ENCODE data around the gene USH2A.
"Not testable (repeated sequence)": the region's sequence is repeated elsewhere in the genome, so short reads cannot be mapped to it uniquely, and the experiment has no call there.

The USH2A gene

GRCh38 chr1:216028631-216029030, 394.6 kb downstream of the USH2A start:
- no peak for DNase-seq

DNA sequence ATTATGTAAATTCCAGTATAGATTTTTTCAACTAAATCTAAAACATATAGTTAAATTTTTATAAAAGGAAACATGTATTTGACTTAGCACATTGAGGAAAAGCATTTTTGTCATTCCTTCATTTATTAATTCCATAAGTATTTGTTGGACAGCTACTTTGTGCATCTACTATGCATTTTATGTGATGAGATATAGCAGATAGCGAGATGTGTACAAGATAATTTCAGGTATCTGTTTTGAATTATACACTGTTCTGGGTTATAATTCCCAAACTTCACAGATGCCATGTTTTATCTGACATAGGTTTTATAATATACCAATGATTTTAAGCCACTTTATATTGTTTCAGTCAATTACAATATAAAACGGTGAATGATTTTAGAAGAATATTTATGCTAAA, 398.7 kb downstream of the USH2A start:
- no peak for DNase-seq

- no peak for DNase-seq
Observed at GRCh38 chr1:216020743-216021345, 402.4 kb downstream of the USH2A start.

DNA sequence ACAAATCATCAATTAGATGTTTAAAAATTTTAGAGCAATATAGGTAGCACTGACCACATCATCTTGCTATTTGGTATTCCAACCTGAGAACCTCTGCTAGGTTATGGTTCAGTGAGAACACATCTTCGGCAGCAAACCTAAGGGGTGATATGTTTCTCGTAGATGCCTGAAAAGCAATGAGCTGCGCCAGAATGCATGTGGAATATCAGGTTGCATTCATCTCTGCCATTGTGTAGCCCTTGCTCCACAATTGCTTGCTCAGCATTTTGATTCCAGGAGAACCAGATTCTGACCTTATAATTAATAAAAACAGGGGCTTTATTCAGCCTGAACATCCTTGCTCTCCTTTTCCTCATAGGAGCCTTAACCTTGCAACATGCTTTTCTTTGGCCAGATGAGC, 408.1 kb downstream of the USH2A start:
- DNase-seq = no peak

GRCh38 chr1:216014086-216014485, 409.2 kb downstream of the USH2A start:
- no peak for DNase-seq

GRCh38 chr1:216009456-216009855, 413.8 kb downstream of the USH2A start:
- DNase-seq = not testable (repeated sequence)

DNA sequence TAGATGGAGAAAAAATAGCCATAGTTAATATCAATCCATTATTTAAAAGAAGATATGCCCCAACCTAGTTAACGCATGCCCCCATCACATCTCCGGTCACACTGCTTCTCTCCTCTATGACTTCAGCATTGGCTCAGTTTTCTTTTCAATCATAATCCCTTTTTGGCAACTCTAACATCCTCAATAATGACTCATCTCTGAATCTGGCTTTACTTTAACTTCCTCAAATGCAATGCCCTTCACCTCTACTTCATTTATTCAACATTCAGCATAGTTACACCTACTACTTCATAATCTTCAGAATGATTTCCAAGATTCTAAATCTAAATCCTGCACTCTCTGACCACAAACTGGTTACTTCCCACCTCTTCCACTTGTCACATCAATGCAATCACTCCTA, 417.3 kb downstream of the USH2A start:
- DNase-seq = no peak

DNA sequence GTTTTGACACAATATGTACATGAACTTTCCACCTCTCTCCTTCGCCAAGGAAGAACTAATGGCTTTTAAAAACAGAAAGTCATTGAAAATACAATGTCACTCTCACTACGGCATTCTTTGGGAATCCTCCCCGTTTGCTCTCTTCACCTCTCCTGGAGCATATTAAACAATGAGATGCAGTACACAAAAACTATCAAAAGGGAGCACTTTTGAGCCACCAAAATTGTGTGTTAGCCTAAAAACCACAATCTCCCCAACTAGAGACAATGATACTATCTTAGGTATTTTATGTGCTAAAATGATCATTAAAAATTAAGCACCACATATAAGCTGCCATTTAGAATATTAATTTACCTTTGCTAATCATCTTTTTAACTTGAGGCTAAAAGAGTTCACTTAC, 430.6 kb downstream of the USH2A start:
- no peak for DNase-seq

- no peak for DNase-seq
Observed at GRCh38 chr1:215987092-215987875, 436.0 kb downstream of the USH2A start.

DNA sequence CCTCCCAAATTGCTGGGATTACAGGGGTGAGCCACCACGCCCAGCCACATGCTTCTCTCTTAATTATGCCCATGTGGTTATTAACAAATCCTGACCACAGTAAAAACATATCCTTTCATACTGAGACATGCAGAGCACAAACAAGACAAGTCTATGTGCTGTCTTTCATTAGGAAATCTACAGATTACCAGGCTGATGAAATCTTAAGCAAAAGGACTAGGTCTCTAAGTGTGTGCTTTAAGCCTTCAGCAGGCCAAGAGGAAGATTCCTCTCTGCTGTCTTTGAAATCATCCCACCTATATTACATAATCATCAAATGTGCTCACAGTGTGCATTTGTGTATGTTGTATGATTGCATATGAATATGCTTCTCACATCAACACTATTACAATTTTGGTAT, 436.8 kb downstream of the USH2A start:
- no peak for DNase-seq

DNA sequence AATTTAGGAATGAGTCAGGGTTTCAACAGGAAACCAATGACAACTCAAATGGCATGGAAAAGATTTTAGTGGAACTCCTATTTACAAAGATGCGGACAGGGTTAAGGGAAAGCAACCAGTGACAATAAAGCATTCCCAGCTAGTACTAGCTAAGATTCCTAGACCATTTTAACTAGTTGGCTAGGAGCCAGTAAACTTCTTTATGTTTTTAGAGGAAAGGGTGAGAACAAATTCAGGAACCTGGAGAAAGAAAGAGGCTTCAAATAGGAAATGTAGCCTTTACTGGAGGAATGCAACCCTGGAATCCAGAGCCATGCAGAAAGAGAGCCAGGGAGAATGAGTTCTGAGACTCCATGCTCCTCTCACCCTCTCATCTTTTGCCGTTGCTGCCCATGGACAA, 439.6 kb downstream of the USH2A start:
- no peak for DNase-seq

- DNase-seq = no peak
Observed at GRCh38 chr1:215971793-215972441, 451.3 kb downstream of the USH2A start.

GRCh38 chr1:215970406-215970805, 452.8 kb downstream of the USH2A start:
- DNase-seq = no peak

- no peak for DNase-seq
Observed at GRCh38 chr1:215963621-215964020, 459.6 kb downstream of the USH2A start.

DNA sequence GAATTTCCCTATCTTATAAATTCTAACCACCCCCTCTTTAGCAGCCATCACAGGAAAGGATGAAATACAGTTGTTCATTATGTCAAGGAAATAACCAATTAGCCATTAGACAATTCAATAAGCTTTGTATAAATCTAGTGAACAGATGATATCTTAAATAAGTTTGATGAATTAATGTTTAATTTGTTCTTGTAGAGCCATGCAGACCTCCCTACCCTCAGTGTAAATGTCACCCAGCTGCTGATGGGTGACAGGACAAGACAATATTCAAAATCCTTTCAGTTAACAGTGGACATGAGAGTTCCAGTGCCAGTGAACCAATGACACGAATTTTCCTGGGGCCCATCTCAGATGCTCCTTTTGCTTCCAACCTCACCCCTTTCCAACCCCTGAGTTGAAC, 460.2 kb downstream of the USH2A start:
- DNase-seq = no peak

GRCh38 chr1:215958841-215959240, 464.4 kb downstream of the USH2A start:
- no peak for DNase-seq

GRCh38 chr1:215957663-215958062, 465.6 kb downstream of the USH2A start:
- DNase-seq = no peak

GRCh38 chr1:215932558-215932957, 490.7 kb downstream of the USH2A start:
- DNase-seq = no peak

- DNase-seq = no peak
Observed at GRCh38 chr1:215926670-215927069, 496.6 kb downstream of the USH2A start.

GRCh38 chr1:215923129-215923824, 500.0 kb downstream of the USH2A start:
- DNase-seq = no peak

GRCh38 chr1:215911406-215911968, 511.8 kb downstream of the USH2A start:
- no peak for DNase-seq

DNA sequence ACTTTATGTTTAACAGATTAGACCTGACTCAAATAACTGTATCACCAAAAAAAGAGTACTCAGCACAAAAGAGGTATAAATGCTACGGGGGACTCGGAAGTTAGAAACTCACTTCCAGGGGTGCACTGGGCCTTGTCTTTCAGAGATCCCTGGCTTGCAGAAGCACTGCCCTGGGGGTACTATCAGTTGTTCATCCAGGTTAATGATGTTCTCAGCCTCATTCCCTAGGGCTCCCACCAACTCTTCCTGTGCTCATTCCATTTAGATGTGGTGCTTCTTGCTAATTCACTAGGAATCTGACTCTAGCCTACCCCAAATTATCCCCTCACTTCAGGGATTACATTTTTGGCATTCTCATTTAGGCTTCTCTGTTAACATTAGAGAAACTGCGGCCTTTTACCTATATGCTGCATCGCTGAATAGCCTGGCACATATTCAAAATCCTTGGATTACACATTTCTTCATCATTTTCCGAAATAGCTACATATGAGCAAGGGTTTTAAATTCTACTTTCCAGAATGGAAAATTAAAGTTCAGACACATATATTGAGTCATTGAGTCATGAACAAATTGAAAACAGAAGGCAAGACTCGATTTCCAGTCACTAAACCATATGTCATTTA, 517.6 kb downstream of the USH2A start:
- DNase-seq = no peak

DNA sequence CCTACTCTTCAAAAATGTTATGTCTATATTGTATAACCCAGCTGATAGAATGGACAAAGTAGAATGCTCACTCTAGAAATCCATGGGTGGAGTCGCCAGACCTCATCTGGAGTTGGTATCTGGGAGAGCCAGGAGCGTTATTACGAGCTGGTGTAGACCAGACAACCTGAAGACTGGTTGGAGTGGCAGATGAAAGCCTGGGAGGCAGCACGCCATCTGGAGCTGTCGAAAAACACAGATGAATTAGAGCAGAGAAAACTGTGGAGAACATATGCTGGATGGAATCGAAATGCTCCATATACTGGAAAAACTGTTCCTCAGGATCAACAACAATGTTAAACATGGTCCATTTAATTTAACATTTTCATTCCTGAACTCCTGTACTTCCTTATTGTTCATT, 522.6 kb downstream of the USH2A start:
- no peak for DNase-seq

All from CD4-positive, alpha-beta T cell treated with Interferon gamma for 1 hour (primary cell).